ENCODE measurements around the gene RIPK4. TPM values are rescaled to one million over a fixed set of nuclear protein-coding genes. Genes with fewer than 3 reads are reported as not detected.

The RIPK4 gene
- total and polyA plus RNA-seq, 2 of the 13 experiments (the other 11 are each of a cell fraction or from before 2014, with no cell fraction given) = 3.1 to 4.9 TPM

GRCh38 chr21:41798326-41798725 is 31.5 kb upstream of the RIPK4 start:
- H4K20me1 ChIP-seq (ENCODE audit: insufficient read depth, low read length) = no peaks in the 10 kb centered on the region
- no TSS peak for BruUV-seq (replicated peaks)
- TF ChIP-seq ASH2L (IDR thresholded peaks at IDR 0.05; ENCODE audit: insufficient read length, low read depth, low read length) (no peak), ARNTL (CRISPR knock-in tag; IDR thresholded peaks at IDR 0.05) (no peak), ZNF558 (CRISPR knock-in tag; IDR thresholded peaks at IDR 0.05; ENCODE audit: borderline replicate concordance) (no peak), SNAPC5 (CRISPR knock-in tag; IDR thresholded peaks at IDR 0.05; ENCODE audit: borderline replicate concordance) (no peak), ZNF768 (CRISPR knock-in tag; IDR thresholded peaks at IDR 0.05) (no peak), PTBP1 (IDR thresholded peaks at IDR 0.05; ENCODE audit: low read depth, low read length, poor library complexity, severe bottlenecking) (no peak), ZBTB25 (CRISPR knock-in tag; IDR thresholded peaks at IDR 0.05) (no peak), FOXC1 (CRISPR knock-in tag; IDR thresholded peaks at IDR 0.05; ENCODE audit: borderline replicate concordance) (no peak), ARNT (IDR thresholded peaks at IDR 0.05) (no peak), ETS1 (CRISPR knock-in tag; IDR thresholded peaks at IDR 0.05) (no peak), KLF9 (CRISPR knock-in tag; IDR thresholded peaks at IDR 0.05; ENCODE audit: low read depth) (no peak), JUNB (CRISPR knock-in tag; IDR thresholded peaks at IDR 0.05; ENCODE audit: borderline replicate concordance) (no peak), NBN (conservative IDR thresholded peaks at IDR 0.05) (no peak), ZSCAN5A (CRISPR knock-in tag; IDR thresholded peaks at IDR 0.05; ENCODE audit: borderline replicate concordance) (no peak), SRSF1 (optimal IDR thresholded peaks at IDR 0.05; ENCODE audit: low read depth, low read length) (no peak), ZNF225 (CRISPR knock-in tag; IDR thresholded peaks at IDR 0.05) (no peak), NFE2L1 (CRISPR knock-in tag; IDR thresholded peaks at IDR 0.05; ENCODE audit: borderline replicate concordance) (no peak), HDAC6 (IDR thresholded peaks at IDR 0.05; ENCODE audit: low read depth, low read length) (no peak)
- no peaks in the 10 kb centered on the region for H3K9me3 ChIP-seq (ENCODE audit: low read length)
- ChIA-PET CTCF (ENCODE audit: low intra/inter-chr PET ratio, low total read pairs) (no interaction called here), POLR2A (no interaction called here)
- H3K27ac ChIP-seq (ENCODE audit: extremely low read length, insufficient read depth, low read length) = no peak overlapping the region
- no peak overlapping the region for H3K4me2 ChIP-seq (ENCODE audit: low read depth, low read length)
- no peak for ATAC-seq
- H3K4me3 ChIP-seq (replicated peaks in 1 of 3; ENCODE audit: insufficient read depth in 1 of 3, low read depth in 2 of 3, low read length in 3 of 3) = no peak overlapping the region
- H2AFZ ChIP-seq (ENCODE audit: low read length) = no peak overlapping the region
- intact Hi-C loops (cut with micrococcal nuclease; ENCODE audit: unreplicated experiment) (no loop called here), in situ Hi-C loops (cut with HindIII; ENCODE audit: extremely low pct_ligation_motif_present, low pct_unique_long_range_greater_than_20kb) (no loop called here)
- no peaks in the 10 kb centered on the region for H3K4me1 ChIP-seq (ENCODE audit: insufficient read depth, low read length)
- 89% methylated on average over 13 of the region's 20 CpGs for WGBS (ENCODE audit: low lambda C conversion rate)
- DNase-seq (ENCODE audit: low spot score) = no peak
- H3K9ac ChIP-seq (ENCODE audit: insufficient read depth, low read depth, low read length) = no peak overlapping the region
- FAIRE-seq = no peak
- no peaks in the 10 kb centered on the region for H3K27me3 ChIP-seq (ENCODE audit: control insufficient read depth in 1 of 2, insufficient read depth in 2 of 2, low read length in 2 of 2)
- H3K79me2 ChIP-seq (ENCODE audit: insufficient read depth, low read length) = no peaks in the 10 kb centered on the region
- peaks cover 11 to 31% of the 10 kb centered on the region in 2 experiments; a peak in 4 of 5 replicates for H3K36me3 ChIP-seq (replicated peaks in 1 of 2; ENCODE audit: control insufficient read depth in 1 of 2, insufficient read depth in 2 of 2, low read length in 2 of 2)
